ENCODE measurements around the gene NFYC. TPM values are rescaled to one million over a fixed set of nuclear protein-coding genes. Genes with fewer than 3 reads are reported as not detected.
A peak's percentile ranks its signal among the peaks of the same experiment; 100 is the strongest.
"Not testable (repeated sequence)": the region's sequence is repeated elsewhere in the genome, so short reads cannot be mapped to it uniquely, and the experiment has no call there.

The NFYC gene
- total RNA-seq, 3 donors from 2014 or later = 56.2 to 76.4 (median 70.5) TPM

DNA sequence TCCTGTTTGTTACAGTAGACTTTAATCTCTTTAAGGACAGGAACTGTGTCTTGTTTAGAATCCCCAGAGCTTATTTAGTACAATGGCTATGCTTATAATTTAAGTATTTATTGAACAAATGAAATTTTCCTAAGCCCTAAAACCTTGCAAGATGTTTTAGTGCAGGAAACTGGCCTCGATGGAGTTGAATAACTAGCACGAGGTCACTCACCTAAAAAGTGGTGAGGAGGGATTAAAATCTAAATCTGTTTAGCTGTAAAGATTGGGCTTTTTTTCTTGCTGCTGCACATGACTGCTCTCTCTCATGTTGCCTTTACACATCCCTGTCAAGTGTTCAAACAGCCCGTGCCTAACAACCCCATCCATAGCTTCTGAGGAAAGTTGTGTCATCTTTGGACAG is 10.2 kb downstream of the NFYC start:
- Histone ChIP-seq H3K4me1 (ENCODE audit: low read depth) (peaks cover 7% of the 10 kb centered on the region), H3K36me3 (ENCODE audit: low read depth) (no peaks in the 10 kb centered on the region), H3K4me3 (no peak overlapping the region), H3K9me3 (no peaks in the 10 kb centered on the region)
- TF ChIP-seq, protein P1, sequence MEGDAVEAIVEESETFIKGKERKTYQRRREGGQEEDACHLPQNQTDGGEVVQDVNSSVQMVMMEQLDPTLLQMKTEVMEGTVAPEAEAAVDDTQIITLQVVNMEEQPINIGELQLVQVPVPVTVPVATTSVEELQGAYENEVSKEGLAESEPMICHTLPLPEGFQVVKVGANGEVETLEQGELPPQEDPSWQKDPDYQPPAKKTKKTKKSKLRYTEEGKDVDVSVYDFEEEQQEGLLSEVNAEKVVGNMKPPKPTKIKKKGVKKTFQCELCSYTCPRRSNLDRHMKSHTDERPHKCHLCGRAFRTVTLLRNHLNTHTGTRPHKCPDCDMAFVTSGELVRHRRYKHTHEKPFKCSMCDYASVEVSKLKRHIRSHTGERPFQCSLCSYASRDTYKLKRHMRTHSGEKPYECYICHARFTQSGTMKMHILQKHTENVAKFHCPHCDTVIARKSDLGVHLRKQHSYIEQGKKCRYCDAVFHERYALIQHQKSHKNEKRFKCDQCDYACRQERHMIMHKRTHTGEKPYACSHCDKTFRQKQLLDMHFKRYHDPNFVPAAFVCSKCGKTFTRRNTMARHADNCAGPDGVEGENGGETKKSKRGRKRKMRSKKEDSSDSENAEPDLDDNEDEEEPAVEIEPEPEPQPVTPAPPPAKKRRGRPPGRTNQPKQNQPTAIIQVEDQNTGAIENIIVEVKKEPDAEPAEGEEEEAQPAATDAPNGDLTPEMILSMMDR (IDR thresholded peaks at IDR 0.05) = no peak
- DNase-seq = no peak
- no peak for ATAC-seq
- intact Hi-C loops (cut with DNase I, micrococcal nuclease) = no loop called here

GRCh38 chr1:40702810-40703209 is 11.3 kb downstream of the NFYC start:
- intact Hi-C loops (cut with DNase I, micrococcal nuclease); ATAC-seq; H3K4me3 ChIP-seq; H3K36me3 ChIP-seq (ENCODE audit: low read depth); H3K9me3 ChIP-seq; H3K4me1 ChIP-seq (ENCODE audit: low read depth); DNase-seq: not testable (repeated sequence)

DNA sequence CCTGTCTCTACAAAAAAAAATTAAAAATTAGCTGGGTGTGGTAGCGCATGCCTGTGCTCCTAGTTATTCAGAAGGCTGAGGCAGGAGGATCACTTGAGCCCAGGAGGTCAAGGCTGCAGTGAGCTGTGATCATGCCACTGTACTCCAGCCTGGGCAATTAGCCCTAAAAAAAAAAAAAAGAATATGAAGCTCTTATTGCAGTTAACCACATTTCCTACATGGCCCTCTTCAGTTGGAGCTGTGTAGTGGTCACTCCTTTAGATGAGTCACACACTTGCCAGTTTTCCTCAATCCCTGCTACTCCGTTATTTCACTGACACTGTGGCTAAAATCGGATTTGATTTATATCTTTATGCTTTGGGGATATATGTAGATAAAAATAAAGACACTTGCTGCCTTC is 11.8 kb downstream of the NFYC start:
- intact Hi-C loops (cut with DNase I, micrococcal nuclease) = no loop called here
- ATAC-seq = peak; percentile 58
- H3K9me3 ChIP-seq = no peaks in the 10 kb centered on the region

DNA sequence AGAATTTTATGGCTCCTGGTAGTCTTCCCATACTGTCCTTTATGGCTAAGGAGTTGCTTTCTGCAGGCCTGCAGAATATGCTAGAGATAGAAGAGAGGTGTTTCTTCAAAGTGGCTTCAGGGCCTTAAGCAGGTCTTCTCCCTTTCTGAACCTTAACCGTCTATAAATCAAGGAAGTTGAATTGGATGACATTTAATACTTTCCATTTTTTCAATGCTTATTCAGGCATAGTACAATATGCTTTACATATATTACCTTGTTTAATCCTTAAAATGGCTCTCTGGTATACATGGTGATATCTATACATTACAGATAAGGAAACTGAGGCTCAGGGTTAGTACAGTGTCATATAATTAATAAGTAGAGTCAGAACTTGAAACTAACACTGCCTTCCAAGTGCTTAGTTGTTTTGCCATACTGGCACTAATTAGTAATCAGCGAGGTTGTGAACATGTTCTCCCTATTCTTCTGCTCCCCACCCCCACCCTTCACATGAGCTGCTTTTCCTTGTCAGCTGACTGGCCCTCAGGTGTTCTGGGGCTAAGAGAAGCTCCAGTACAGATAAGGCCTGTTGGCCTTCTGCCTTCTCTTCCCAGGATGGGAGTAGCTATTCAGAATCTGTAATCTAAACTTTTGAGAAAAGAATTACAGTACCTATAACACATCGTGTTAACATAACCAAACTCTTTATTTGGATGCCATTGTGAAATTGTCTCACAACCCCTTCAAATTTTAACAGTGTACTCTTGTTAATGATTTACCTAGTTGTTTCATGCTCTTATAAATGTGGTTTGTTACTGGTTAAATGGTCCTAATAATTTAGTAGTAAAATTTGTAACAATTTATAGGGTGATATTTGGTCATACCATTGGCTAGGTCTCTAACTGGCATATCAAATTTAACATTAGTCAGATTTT is 13.6 kb downstream of the NFYC start:
- intact Hi-C loops (cut with DNase I, micrococcal nuclease) = no loop called here

More for the DNA sequence above, 11.8 kb downstream of the NFYC start:
- no peak for DNase-seq
- Histone ChIP-seq H3K4me3 (no peak overlapping the region), H3K36me3 (ENCODE audit: low read depth) (no peaks in the 10 kb centered on the region), H3K4me1 (ENCODE audit: low read depth) (peaks cover 3% of the 10 kb centered on the region)
- TF ChIP-seq, protein P1 (IDR thresholded peaks at IDR 0.05) = no peak

GRCh38 chr1:40706626-40707025 is 15.1 kb downstream of the NFYC start:
- TF ChIP-seq, protein P1 (IDR thresholded peaks at IDR 0.05) = no peak
- no peak for ATAC-seq
- Histone ChIP-seq H3K4me1 (ENCODE audit: low read depth) (peaks cover 16% of the 10 kb centered on the region), H3K4me3 (no peak overlapping the region), H3K36me3 (ENCODE audit: low read depth) (no peaks in the 10 kb centered on the region), H3K9me3 (no peaks in the 10 kb centered on the region)
- intact Hi-C loops (cut with DNase I, micrococcal nuclease) = no loop called here
- no peak for DNase-seq

More for the DNA sequence above, 13.6 kb downstream of the NFYC start:
- ATAC-seq (no peak), DNase-seq (no peak)
- TF ChIP-seq, protein P1 (IDR thresholded peaks at IDR 0.05) = no peak
- no peak overlapping the region for H3K4me3 ChIP-seq
- no peaks in the 10 kb centered on the region for H3K9me3 ChIP-seq
- peaks cover 4% of the 10 kb centered on the region for H3K4me1 ChIP-seq (ENCODE audit: low read depth)
- H3K36me3 ChIP-seq (ENCODE audit: low read depth) = no peaks in the 10 kb centered on the region

GRCh38 chr1:40708750-40709099 is 17.2 kb downstream of the NFYC start:
- H3K36me3 ChIP-seq (ENCODE audit: low read depth) = no peaks in the 10 kb centered on the region
- peak overlapping the region; percentile 9 for H3K4me3 ChIP-seq
- H3K4me1 ChIP-seq (ENCODE audit: low read depth) = peaks cover 28% of the 10 kb centered on the region
- H3K9me3 ChIP-seq = no peaks in the 10 kb centered on the region
- no peak for DNase-seq
- TF ChIP-seq, protein P1 (IDR thresholded peaks at IDR 0.05) = no peak
- ATAC-seq = peak; percentile 78
- intact Hi-C loops (cut with DNase I, micrococcal nuclease) = no loop called here
